H9 (cell line): ENCODE results near the gene MBD2. TPM values are rescaled to one million over a fixed set of nuclear protein-coding genes. Genes with fewer than 3 reads are reported as not detected.

Experiments
- DNase-seq: peaks from one replicate; pipeline ENCODE4 v3.0.0-alpha.2; 2017
- H2AFZ ChIP-seq: one replicate; pipeline ENCODE4 v1.6.1; 2013; ENCODE audit warnings: mild to moderate bottlenecking, low read length, control low read depth, moderate library complexity
- H2AK5ac ChIP-seq: 2 replicates; pipeline ENCODE4 v1.6.1; 2013; ENCODE audit warnings: low read length, control low read depth, mixed read lengths; ENCODE audit not compliant: insufficient read length
- H2BK120ac ChIP-seq: one replicate; pipeline ENCODE4 v1.6.1; 2013; ENCODE audit warnings: low read depth, mild to moderate bottlenecking, low read length, control low read depth, inconsistent platforms; ENCODE audit not compliant: poor library complexity, severe bottlenecking
- H2BK12ac ChIP-seq: 2 replicates; pipeline ENCODE4 v1.6.1; 2013; ENCODE audit warnings: low read length, control low read depth, mixed read lengths, low read depth; ENCODE audit not compliant: insufficient read length
- H2BK15ac ChIP-seq: 2 replicates; pipeline ENCODE4 v1.6.1; 2013; ENCODE audit warnings: low read depth, low read length, control low read depth
- H2BK20ac ChIP-seq: one replicate; pipeline ENCODE4 v1.6.1; 2013; ENCODE audit warnings: low read depth, mild to moderate bottlenecking, low read length, control low read depth, inconsistent platforms; ENCODE audit not compliant: poor library complexity, severe bottlenecking
- H2BK5ac ChIP-seq: 2 replicates; pipeline ENCODE4 v1.6.1; 2013; ENCODE audit warnings: low read length, control low read depth, mixed read lengths; ENCODE audit not compliant: insufficient read length
- H3K14ac ChIP-seq: 2 replicates; pipeline ENCODE4 v1.6.1; 2013; ENCODE audit warnings: low read length, control low read depth; ENCODE audit not compliant: insufficient read depth
- H3K18ac ChIP-seq: 2 replicates; pipeline ENCODE4 v1.6.1; 2013; ENCODE audit warnings: low read depth, mild to moderate bottlenecking, mixed read lengths, low read length, control low read depth; ENCODE audit not compliant: insufficient read length
- H3K23ac ChIP-seq: 2 replicates; pipeline ENCODE4 v1.6.1; 2013; ENCODE audit warnings: low read length, control low read depth, mixed read lengths, low read depth; ENCODE audit not compliant: insufficient read length
- H3K23me2 ChIP-seq: 2 replicates; pipeline ENCODE4 v1.6.1; 2013; ENCODE audit warnings: low read depth, mild to moderate bottlenecking, mixed read lengths, low read length, control low read depth; ENCODE audit not compliant: insufficient read length, poor library complexity, severe bottlenecking
- H3K27ac ChIP-seq: 2 replicates; pipeline ENCODE4 v1.5.1; 2013; ENCODE audit warnings: low read length, control low read depth, mixed read lengths, low read depth; ENCODE audit not compliant: insufficient read length
- H3K27me3 ChIP-seq: 2 replicates; pipeline ENCODE4 v1.6.1; 2013; ENCODE audit warnings: low read length, control low read depth, inconsistent platforms; ENCODE audit not compliant: insufficient read depth
- H3K4ac ChIP-seq: 2 replicates; pipeline ENCODE4 v1.6.1; 2013; ENCODE audit warnings: low read depth, mild to moderate bottlenecking, control low read depth, inconsistent platforms, low read length, moderate library complexity
- H3K4me1 ChIP-seq: 2 replicates; pipeline ENCODE4 v1.6.1; 2013; ENCODE audit warnings: low read length, control low read depth, inconsistent platforms; ENCODE audit not compliant: insufficient read depth
- H3K4me2 ChIP-seq: 2 replicates; pipeline ENCODE4 v1.6.1; 2013; ENCODE audit warnings: low read length, control low read depth, mixed read lengths; ENCODE audit not compliant: insufficient read length, insufficient read depth
- H3K56ac ChIP-seq: 2 replicates; pipeline ENCODE4 v1.6.1; 2013; ENCODE audit warnings: low read depth, mild to moderate bottlenecking, mixed read lengths, low read length, control low read depth; ENCODE audit not compliant: insufficient read length
- H3K79me1 ChIP-seq: 2 replicates; pipeline ENCODE4 v1.6.1; 2013; ENCODE audit warnings: low read depth, mild to moderate bottlenecking, moderate library complexity, low read length, control low read depth, inconsistent platforms; ENCODE audit not compliant: insufficient read depth, poor library complexity, severe bottlenecking
- H3K79me2 ChIP-seq: 2 replicates; pipeline ENCODE4 v1.6.1; 2013; ENCODE audit warnings: low read length, control low read depth, inconsistent platforms; ENCODE audit not compliant: insufficient read depth
- H3K9ac ChIP-seq: 2 replicates; pipeline ENCODE4 v1.6.1; 2013; ENCODE audit warnings: low read length, control low read depth, mixed read lengths; ENCODE audit not compliant: insufficient read length; ENCODE audit errors: extremely low read depth
- H3K9me3 ChIP-seq: one replicate; pipeline ENCODE4 v1.6.1; 2013; ENCODE audit warnings: low read depth, low read length, inconsistent platforms; ENCODE audit not compliant: control insufficient read depth
- H3T11ph ChIP-seq: one replicate; pipeline ENCODE4 v1.6.1; 2013; ENCODE audit warnings: mild to moderate bottlenecking, low read length, control low read depth, inconsistent platforms
- H4K20me1 ChIP-seq: one replicate; pipeline ENCODE4 v1.6.1; 2013; ENCODE audit not compliant: control insufficient read depth, insufficient read length, insufficient read depth
- H4K5ac ChIP-seq: 2 replicates; pipeline ENCODE4 v1.6.1; 2013; ENCODE audit warnings: low read depth, mild to moderate bottlenecking, mixed read lengths, low read length, control low read depth; ENCODE audit not compliant: insufficient read length
- H4K8ac ChIP-seq: replicated peaks from 2 replicates; pipeline ENCODE4 v1.6.1; 2013; ENCODE audit warnings: low read length, control low read depth, mixed read lengths, low read depth; ENCODE audit not compliant: insufficient read length
- H4K91ac ChIP-seq: 2 replicates; pipeline ENCODE4 v1.6.1; 2013; ENCODE audit warnings: low read depth, mild to moderate bottlenecking, moderate library complexity, mixed read lengths, low read length, control low read depth; ENCODE audit not compliant: insufficient read length
- H3K27ac Mint-ChIP-seq, 3 experiments: 2 replicates in 2 of 3; 3 replicates in 1 of 3; pipeline ENCODE4 v1.8.0; 2020 to 2021; ENCODE audit warnings: mixed read lengths in 3 of 3, mild to moderate bottlenecking in 1 of 3, moderate library complexity in 1 of 3
- H3K27me3 Mint-ChIP-seq: 2 replicates; pipeline ENCODE4 v1.8.0; 2021; ENCODE audit warnings: low read depth, mild to moderate bottlenecking, moderate library complexity, mixed read lengths
- H3K36me3 Mint-ChIP-seq, 3 experiments: 2 replicates in 2 of 3; 3 replicates in 1 of 3; pipeline ENCODE4 v1.8.0; 2020 to 2021; ENCODE audit warnings: low read depth in 3 of 3, mixed read lengths in 3 of 3; ENCODE audit not compliant: insufficient read depth in 1 of 3
- H3K4me1 Mint-ChIP-seq, 2 experiments: 2 replicates each; pipeline ENCODE4 v1.8.0; 2020; ENCODE audit warnings: mixed read lengths in 2 of 2
- H3K4me3 Mint-ChIP-seq, 2 experiments: 2 replicates in 1 of 2; 3 replicates in 1 of 2; pipeline ENCODE4 v1.8.0; 2020 to 2021; ENCODE audit warnings: mild to moderate bottlenecking in 2 of 2, mixed read lengths in 2 of 2, moderate library complexity in 1 of 2
- H3K9me3 Mint-ChIP-seq, 2 experiments: 2 replicates in 1 of 2; 3 replicates in 1 of 2; pipeline ENCODE4 v1.8.0; 2020; ENCODE audit warnings: mild to moderate bottlenecking in 2 of 2, mixed read lengths in 2 of 2, moderate library complexity in 1 of 2
- WGBS: extraction: QIAGEN DNeasy Blood & Tissue Kit; methylation state at CpG from one replicate; pipeline ENCODE4 v1.1.7; 2013; ENCODE audit warnings: missing lambda C conversion rate, low lambda C conversion rate, mixed read lengths; ENCODE audit not compliant: insufficient read length; ENCODE audit errors: extremely low coverage; 5-methylcytosine and 5-hydroxymethylcytosine counted together
- total RNA-seq: library from RNA; stranded (reverse); gene quantifications from 2 replicates; pipeline ENCODE4 v1.2.1, GENCODE V29; 2021
- TF ChIP-seq, protein P1 (sequence below): fragments of 200-600 bp; sonication (generic); conservative IDR thresholded peaks from 3 replicates; pipeline ENCODE4 v1.8.0; 2021; ENCODE audit warnings: antibody characterized with exemption, mild to moderate bottlenecking

Gene MBD2
- total RNA-seq, 1 experiment from 2014 or later: 34.0 TPM

GRCh38 chr18:54209471-54210180, 14.8 kb downstream of the MBD2 start:
- H3K18ac ChIP-seq: no peak overlapping the region
- Mint-ChIP-seq H3K4me3 (no peak overlapping the region), H3K27ac (peak overlapping the region; percentile 59 to 78 (median 67); a peak in 4 of 7 replicates), H3K36me3 (peaks cover 2 to 7% (median 4%) of the 10 kb centered on the region in 3 experiments; a peak in 4 of 7 replicates), H3K4me1 (peaks cover 11 to 20% of the 10 kb centered on the region in 2 experiments), H3K27me3 (no peaks in the 10 kb centered on the region), H3K9me3 (no peaks in the 10 kb centered on the region)
- H2BK120ac ChIP-seq: no peak overlapping the region
- no peak overlapping the region for H3K4me2 ChIP-seq
- no peaks in the 10 kb centered on the region for H4K20me1 ChIP-seq
- peaks cover 22% of the 10 kb centered on the region; the same call in 1 of the 2 replicates for H3K79me2 ChIP-seq
- no peak overlapping the region for H4K8ac ChIP-seq
- WGBS: no CpG with 5 or more reads among the region's 1 CpG
- H3K23me2 ChIP-seq: no peaks in the 10 kb centered on the region
- no peaks in the 10 kb centered on the region for H3K27me3 ChIP-seq
- no peak overlapping the region for H3K23ac ChIP-seq
- no peak overlapping the region for H2AFZ ChIP-seq
- H3K4ac ChIP-seq: no peak overlapping the region
- no peak overlapping the region for H2BK20ac ChIP-seq
- no peak overlapping the region for H2BK5ac ChIP-seq
- no peak for DNase-seq
- no peak overlapping the region for H2BK15ac ChIP-seq
- no peak overlapping the region for H3T11ph ChIP-seq
- H3K9ac ChIP-seq: no peak overlapping the region
- no peak overlapping the region for H2AK5ac ChIP-seq
- H3K27ac ChIP-seq: no peak overlapping the region
- no peak overlapping the region for H2BK12ac ChIP-seq
- TF ChIP-seq, protein P1, sequence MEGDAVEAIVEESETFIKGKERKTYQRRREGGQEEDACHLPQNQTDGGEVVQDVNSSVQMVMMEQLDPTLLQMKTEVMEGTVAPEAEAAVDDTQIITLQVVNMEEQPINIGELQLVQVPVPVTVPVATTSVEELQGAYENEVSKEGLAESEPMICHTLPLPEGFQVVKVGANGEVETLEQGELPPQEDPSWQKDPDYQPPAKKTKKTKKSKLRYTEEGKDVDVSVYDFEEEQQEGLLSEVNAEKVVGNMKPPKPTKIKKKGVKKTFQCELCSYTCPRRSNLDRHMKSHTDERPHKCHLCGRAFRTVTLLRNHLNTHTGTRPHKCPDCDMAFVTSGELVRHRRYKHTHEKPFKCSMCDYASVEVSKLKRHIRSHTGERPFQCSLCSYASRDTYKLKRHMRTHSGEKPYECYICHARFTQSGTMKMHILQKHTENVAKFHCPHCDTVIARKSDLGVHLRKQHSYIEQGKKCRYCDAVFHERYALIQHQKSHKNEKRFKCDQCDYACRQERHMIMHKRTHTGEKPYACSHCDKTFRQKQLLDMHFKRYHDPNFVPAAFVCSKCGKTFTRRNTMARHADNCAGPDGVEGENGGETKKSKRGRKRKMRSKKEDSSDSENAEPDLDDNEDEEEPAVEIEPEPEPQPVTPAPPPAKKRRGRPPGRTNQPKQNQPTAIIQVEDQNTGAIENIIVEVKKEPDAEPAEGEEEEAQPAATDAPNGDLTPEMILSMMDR: no peak
- H3K56ac ChIP-seq: no peak overlapping the region
- no peaks in the 10 kb centered on the region for H3K9me3 ChIP-seq
- H3K79me1 ChIP-seq: peaks cover 22% of the 10 kb centered on the region
- no peak overlapping the region for H4K91ac ChIP-seq
- no peak overlapping the region for H4K5ac ChIP-seq
- H3K14ac ChIP-seq: no peak overlapping the region
- peaks cover 3% of the 10 kb centered on the region; the same call in 1 of the 2 replicates for H3K4me1 ChIP-seq
